MM.1S (cell line): ENCODE measurements around the gene GRK3.
"Not testable (repeated sequence)": the region's sequence is repeated elsewhere in the genome, so short reads cannot be mapped to it uniquely, and the experiment has no call there.

Experiments
- DNase-seq: peaks from one replicate; pipeline ENCODE4 v3.0.0-alpha.2; 2015
- H2AFZ ChIP-seq: fragments of 300-600 bp; sonication (generic); 2 replicates; pipeline ENCODE4 v1.6.0; 2016; ENCODE audit warnings: antibody characterized with exemption, low read length
- H3F3A ChIP-seq: fragments of 300-600 bp; sonication (generic); 2 replicates; pipeline ENCODE4 v1.6.1; 2016; ENCODE audit warnings: mild to moderate bottlenecking, antibody characterized with exemption, low read length, moderate library complexity, mixed read lengths; ENCODE audit not compliant: insufficient read depth
- H3K27ac ChIP-seq: fragments of 300-600 bp; sonication (generic); 2 replicates; pipeline ENCODE4 v1.5.1; 2016; ENCODE audit warnings: mild to moderate bottlenecking, low read length
- H3K27me3 ChIP-seq: fragments of 300-600 bp; sonication (generic); replicated peaks from 2 replicates; pipeline ENCODE4 v1.6.0; 2016; ENCODE audit warnings: low read length; ENCODE audit not compliant: insufficient read depth
- H3K36me3 ChIP-seq: fragments of 300-600 bp; sonication (generic); replicated peaks from 2 replicates; pipeline ENCODE4 v1.6.1; 2016; ENCODE audit warnings: mild to moderate bottlenecking, low read length, mixed read lengths; ENCODE audit not compliant: insufficient read depth
- H3K4me1 ChIP-seq: fragments of 300-600 bp; sonication (generic); 2 replicates; pipeline ENCODE4 v1.6.1; 2016; ENCODE audit warnings: low read length, mixed read lengths
- H3K4me2 ChIP-seq: fragments of 300-600 bp; sonication (generic); 2 replicates; pipeline ENCODE4 v1.6.0; 2016; ENCODE audit warnings: low read depth, low read length
- H3K4me3 ChIP-seq: fragments of 300-600 bp; sonication (generic); 2 replicates; pipeline ENCODE4 v1.5.1; 2016; ENCODE audit warnings: low read length, mixed read lengths
- H3K79me2 ChIP-seq: fragments of 300-600 bp; sonication (generic); 2 replicates; pipeline ENCODE4 v1.6.1; 2016; ENCODE audit warnings: mixed run types, low read length, mixed read lengths
- H3K9ac ChIP-seq: fragments of 300-600 bp; sonication (generic); 2 replicates; pipeline ENCODE4 v1.6.1; 2016; ENCODE audit warnings: low read length, mixed read lengths
- H3K9me2 ChIP-seq: fragments of 300-600 bp; sonication (generic); replicated peaks from 2 replicates; pipeline ENCODE4 v1.6.1; 2016; ENCODE audit warnings: mild to moderate bottlenecking, low read length, mixed read lengths; ENCODE audit not compliant: insufficient read depth
- H3K9me3 ChIP-seq: fragments of 300-600 bp; sonication (generic); replicated peaks from 2 replicates; pipeline ENCODE4 v1.6.1; 2016; ENCODE audit warnings: mild to moderate bottlenecking, low read length, mixed read lengths; ENCODE audit not compliant: insufficient read depth
- H4K20me1 ChIP-seq: fragments of 300-600 bp; sonication (generic); 2 replicates; pipeline ENCODE4 v1.6.1; 2016; ENCODE audit warnings: mild to moderate bottlenecking, low read length, moderate library complexity, mixed read lengths; ENCODE audit not compliant: insufficient read depth
- CTCF ChIP-seq: fragments of 300-600 bp; sonication (generic); IDR thresholded peaks from 2 replicates; pipeline ENCODE4 v1.5.1; 2016; ENCODE audit warnings: antibody characterized with exemption, low read length, mixed read lengths
- EZH2 ChIP-seq: fragments of 300-600 bp; sonication (generic); optimal IDR thresholded peaks from 2 replicates; pipeline ENCODE3; 2017; ENCODE audit warnings: low read depth, mild to moderate bottlenecking, antibody characterized with exemption, low read length, mixed read lengths
- EZH2phosphoT487 ChIP-seq: fragments of 300-600 bp; sonication (generic); IDR thresholded peaks from 2 replicates; pipeline ENCODE4 v1.6.1; 2018; ENCODE audit warnings: antibody characterized with exemption, low read length

GRK3 gene

GRCh38 chr22:25569983-25570382, 5.5 kb downstream of the GRK3 start:
- H3K79me2 ChIP-seq, result no peaks in the 10 kb centered on the region

GRCh38 chr22:25570486-25570885, 6.0 kb downstream of the GRK3 start:
- Histone ChIP-seq H3F3A (no peaks in the 10 kb centered on the region), H3K9ac (no peak overlapping the region), H3K9me3 (no peaks in the 10 kb centered on the region), H3K27ac (no peak overlapping the region), H3K36me3 (no peaks in the 10 kb centered on the region), H3K4me1 (no peaks in the 10 kb centered on the region), H3K27me3 (no peaks in the 10 kb centered on the region), H3K79me2 (no peaks in the 10 kb centered on the region), H3K9me2 (no peaks in the 10 kb centered on the region), H4K20me1 (no peaks in the 10 kb centered on the region), H3K4me3 (no peak overlapping the region), H3K4me2 (no peak overlapping the region), H2AFZ (no peak overlapping the region)
- TF ChIP-seq EZH2 (no peak), EZH2phosphoT487 (no peak)
- no peak for DNase-seq

More at GRCh38 chr22:25569983-25570382, 5.5 kb downstream of the GRK3 start:
- no peak overlapping the region for H2AFZ ChIP-seq
- H3K27me3 ChIP-seq, result no peaks in the 10 kb centered on the region
- no peak overlapping the region for H3K4me2 ChIP-seq
- no peak overlapping the region for H3K27ac ChIP-seq
- H4K20me1 ChIP-seq, result no peaks in the 10 kb centered on the region
- H3K9me2 ChIP-seq, result no peaks in the 10 kb centered on the region
- TF ChIP-seq EZH2 (no peak), EZH2phosphoT487 (no peak), CTCF (no peak)
- no peaks in the 10 kb centered on the region for H3K36me3 ChIP-seq
- no peaks in the 10 kb centered on the region for H3F3A ChIP-seq
- H3K9me3 ChIP-seq, result no peaks in the 10 kb centered on the region
- H3K9ac ChIP-seq, result no peak overlapping the region
- no peak for DNase-seq
- H3K4me1 ChIP-seq, result no peaks in the 10 kb centered on the region
- H3K4me3 ChIP-seq, result no peak overlapping the region

- H3K9me2 ChIP-seq, H3K4me1 ChIP-seq, H3K27me3 ChIP-seq, H3K27ac ChIP-seq, H3K79me2 ChIP-seq, DNase-seq, H3K9ac ChIP-seq, H3K4me3 ChIP-seq, H3K4me2 ChIP-seq, H3K9me3 ChIP-seq, H3K36me3 ChIP-seq, H4K20me1 ChIP-seq, H2AFZ ChIP-seq, H3F3A ChIP-seq: not testable (repeated sequence)
Measured at GRCh38 chr22:25571969-25572707, 7.7 kb downstream of the GRK3 start.

- no peaks in the 10 kb centered on the region for H3K36me3 ChIP-seq
- no peak overlapping the region for H3K4me2 ChIP-seq
- no peaks in the 10 kb centered on the region for H3F3A ChIP-seq
- TF ChIP-seq CTCF (no peak), EZH2phosphoT487 (no peak), EZH2 (no peak)
- no peak overlapping the region for H3K9ac ChIP-seq
- H3K27ac ChIP-seq, result no peak overlapping the region
- no peaks in the 10 kb centered on the region for H3K9me3 ChIP-seq
- H4K20me1 ChIP-seq, result no peaks in the 10 kb centered on the region
- no peaks in the 10 kb centered on the region for H3K79me2 ChIP-seq
- no peaks in the 10 kb centered on the region for H3K27me3 ChIP-seq
- no peak overlapping the region for H3K4me3 ChIP-seq
- no peak for DNase-seq
- H2AFZ ChIP-seq, result no peak overlapping the region
- H3K9me2 ChIP-seq, result no peaks in the 10 kb centered on the region
- H3K4me1 ChIP-seq, result no peaks in the 10 kb centered on the region
Measured at GRCh38 chr22:25572708-25573171, 8.3 kb downstream of the GRK3 start.
